ENCODE measurements around the gene PTGER1.

The PTGER1 gene

DNA sequence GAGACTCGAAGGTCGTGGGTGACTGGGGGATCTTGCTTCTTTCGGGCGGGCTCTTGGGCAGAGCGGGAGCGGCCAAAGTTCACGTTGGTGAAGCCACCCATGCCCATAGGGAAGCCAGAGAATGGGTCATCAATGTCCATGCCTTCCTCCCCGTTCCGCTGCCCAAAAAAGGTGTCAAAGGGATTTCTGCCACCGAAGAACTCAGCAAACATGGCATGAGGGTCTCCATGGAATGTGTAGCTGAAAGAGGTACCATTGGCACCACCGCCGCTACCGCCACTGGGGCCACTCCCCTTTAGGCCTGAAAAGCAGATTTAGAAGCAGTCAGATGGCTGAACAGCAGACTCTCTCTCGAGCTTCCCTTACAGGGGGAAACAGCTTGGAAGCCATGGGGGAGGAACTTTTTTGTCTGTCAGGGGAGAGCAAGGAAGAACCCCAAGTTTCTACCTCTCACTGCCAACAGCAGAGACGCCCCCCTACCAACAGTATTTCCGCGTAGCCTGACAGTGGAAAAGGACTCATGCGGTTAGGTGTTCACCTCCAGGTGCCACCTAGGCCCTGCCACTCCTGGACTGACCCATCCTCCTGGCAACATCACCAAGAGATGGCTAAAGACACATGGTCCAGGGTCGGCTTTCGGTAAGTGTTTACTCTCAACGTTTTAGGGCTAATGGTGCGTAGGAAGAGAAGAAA lies 41.7 kb upstream of the PTGER1 start:
- TF ChIP-seq, protein P1, sequence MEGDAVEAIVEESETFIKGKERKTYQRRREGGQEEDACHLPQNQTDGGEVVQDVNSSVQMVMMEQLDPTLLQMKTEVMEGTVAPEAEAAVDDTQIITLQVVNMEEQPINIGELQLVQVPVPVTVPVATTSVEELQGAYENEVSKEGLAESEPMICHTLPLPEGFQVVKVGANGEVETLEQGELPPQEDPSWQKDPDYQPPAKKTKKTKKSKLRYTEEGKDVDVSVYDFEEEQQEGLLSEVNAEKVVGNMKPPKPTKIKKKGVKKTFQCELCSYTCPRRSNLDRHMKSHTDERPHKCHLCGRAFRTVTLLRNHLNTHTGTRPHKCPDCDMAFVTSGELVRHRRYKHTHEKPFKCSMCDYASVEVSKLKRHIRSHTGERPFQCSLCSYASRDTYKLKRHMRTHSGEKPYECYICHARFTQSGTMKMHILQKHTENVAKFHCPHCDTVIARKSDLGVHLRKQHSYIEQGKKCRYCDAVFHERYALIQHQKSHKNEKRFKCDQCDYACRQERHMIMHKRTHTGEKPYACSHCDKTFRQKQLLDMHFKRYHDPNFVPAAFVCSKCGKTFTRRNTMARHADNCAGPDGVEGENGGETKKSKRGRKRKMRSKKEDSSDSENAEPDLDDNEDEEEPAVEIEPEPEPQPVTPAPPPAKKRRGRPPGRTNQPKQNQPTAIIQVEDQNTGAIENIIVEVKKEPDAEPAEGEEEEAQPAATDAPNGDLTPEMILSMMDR (IDR thresholded peaks at IDR 0.05; ENCODE audit: low read depth, low read length), result no peak
- peak overlapping the region; percentile 92 for H3K4me3 ChIP-seq (ENCODE audit: low read depth, low read length)

DNA sequence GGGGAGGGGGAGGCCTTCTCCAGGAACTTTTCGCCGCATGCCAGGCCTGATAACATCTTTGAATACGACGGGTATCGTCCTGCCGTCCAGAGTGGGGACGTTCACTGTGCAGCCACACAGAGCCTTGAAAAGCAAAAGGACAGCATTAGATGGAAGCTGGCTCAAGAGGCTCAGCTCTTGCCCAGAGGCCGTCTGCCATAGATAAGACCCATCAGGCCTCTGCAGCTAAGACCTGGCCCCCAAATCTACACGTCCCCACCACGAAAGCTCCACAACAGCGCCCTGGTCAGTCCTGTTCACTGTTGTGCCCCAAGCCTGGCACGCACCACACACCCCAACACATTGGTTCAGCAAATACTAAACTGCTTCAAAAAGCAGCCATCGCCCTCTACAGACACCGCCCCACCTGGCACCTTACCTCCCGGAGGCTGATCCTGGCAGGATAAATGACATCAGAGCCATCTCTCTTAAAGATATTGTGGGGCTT lies 40.9 kb upstream of the PTGER1 start:
- H3K4me3 ChIP-seq (ENCODE audit: low read depth, low read length), result peak overlapping the region; percentile 92
- TF ChIP-seq, protein P1 (IDR thresholded peaks at IDR 0.05; ENCODE audit: low read depth, low read length), result no peak

DNA sequence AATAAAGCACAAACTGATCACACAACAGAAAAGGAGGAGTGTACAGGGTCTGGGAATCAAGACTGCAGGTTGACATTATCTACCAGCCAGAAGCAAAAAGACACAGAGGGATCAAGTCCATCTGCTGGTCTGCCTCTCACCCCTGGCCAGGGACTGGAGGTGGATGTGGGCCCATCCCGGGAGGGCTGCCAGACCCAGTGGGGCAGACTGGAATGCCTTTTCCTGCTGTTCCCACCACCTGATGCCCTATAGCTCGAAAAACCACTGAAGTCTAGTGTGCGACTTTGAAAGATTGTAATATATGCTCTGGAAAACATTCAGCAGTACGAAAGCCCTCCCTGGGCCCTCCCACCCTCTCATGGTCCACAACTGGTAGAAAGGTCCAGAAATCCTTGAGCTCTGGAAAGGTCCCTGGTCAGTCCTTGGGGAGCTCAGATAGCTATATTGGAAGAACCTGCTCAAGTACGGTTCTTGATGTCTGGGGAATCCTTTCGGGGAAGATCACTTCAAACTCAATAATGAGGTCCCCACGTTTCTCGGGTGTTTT lies 40.4 kb upstream of the PTGER1 start:
- TF ChIP-seq, protein P1 (IDR thresholded peaks at IDR 0.05; ENCODE audit: low read depth, low read length), result no peak
- H3K4me3 ChIP-seq (ENCODE audit: low read depth, low read length), result peak overlapping the region; percentile 92

DNA sequence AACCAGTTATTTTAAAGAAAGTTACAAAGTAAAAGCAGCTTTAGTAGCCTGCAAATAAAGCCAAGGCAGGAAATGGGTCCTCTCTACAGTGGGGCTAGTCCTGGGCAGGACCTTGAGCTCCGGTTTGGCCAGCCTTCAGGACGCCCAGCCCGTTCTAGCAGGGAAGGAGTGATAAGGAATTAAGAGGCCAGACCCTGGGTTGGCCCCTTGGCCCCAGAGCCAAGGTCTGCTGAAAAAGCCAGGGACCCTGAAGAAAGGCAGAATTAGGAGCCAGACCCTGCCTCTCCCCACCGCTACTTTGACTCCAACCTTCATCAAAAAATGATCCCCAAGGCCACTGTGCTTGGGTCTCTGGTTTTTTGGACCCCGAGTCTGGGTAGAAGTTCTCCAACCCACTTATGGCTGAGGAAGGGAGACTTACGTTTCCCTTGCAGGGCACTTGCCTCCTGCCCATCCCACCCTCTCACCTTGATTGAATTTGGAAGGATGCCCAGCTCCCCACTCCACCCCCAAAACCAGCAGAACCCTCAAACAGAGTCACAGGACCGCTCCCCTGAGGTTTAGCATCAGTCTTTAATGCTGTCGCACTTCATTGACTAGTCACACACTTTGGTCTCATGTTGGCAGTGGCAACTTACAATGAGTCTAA lies 39.2 kb upstream of the PTGER1 start:
- TF ChIP-seq, protein P1 (IDR thresholded peaks at IDR 0.05; ENCODE audit: low read depth, low read length), result no peak
- H3K4me3 ChIP-seq (ENCODE audit: low read depth, low read length), result no peak overlapping the region

DNA sequence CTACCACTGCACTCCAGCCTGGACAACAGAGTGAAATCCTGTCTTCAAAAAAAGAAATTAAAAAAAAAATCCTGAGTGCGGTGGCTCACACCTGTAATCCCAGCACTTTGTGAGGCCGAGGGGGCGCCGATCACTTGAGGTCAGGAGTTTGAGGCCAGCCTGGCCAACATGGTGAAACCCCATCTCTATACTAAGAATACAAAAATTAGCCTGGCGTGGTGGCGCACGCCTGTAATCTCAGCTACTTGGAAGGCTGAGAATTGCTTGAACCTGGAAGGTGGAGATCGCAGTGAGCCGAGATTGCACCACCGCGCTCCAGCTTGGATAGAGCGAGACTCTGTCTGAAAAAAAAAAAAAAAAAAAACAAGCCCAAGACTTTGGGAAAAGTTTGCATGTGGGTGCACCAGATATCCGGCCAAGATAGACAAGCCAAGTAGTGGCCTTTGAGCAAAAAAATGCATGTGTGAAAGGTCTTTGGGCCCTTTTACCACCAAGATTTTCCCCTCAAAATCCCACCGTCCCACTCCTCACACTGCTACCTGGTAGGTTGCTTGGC lies 37.3 kb upstream of the PTGER1 start:
- H3K4me3 ChIP-seq (ENCODE audit: low read depth, low read length), result no peak overlapping the region
- TF ChIP-seq, protein P1 (IDR thresholded peaks at IDR 0.05; ENCODE audit: low read depth, low read length), result no peak

DNA sequence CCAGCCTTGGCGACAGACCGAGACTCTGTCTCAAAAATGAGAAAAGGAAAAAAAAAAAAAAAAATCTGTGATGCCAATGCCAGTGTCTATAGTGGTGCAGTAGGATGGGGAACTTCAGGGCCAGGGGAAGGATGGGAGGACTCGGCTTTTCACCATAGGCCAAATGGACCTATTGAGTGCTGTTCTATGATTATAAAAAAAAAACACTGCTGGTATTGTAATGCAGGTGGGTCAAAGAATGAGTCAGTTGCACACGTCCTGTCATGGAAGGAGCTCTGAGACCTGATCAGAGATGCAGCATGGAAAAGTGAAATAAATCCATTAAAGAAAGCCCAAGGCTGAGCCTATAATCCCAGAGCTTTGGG lies 36.1 kb upstream of the PTGER1 start:
- TF ChIP-seq, protein P1 (IDR thresholded peaks at IDR 0.05; ENCODE audit: low read depth, low read length), result no peak
- H3K4me3 ChIP-seq (ENCODE audit: low read depth, low read length), result no peak overlapping the region

Data from WI38 (cell line).